ENCODE measurements around the gene MKI67.

MKI67 gene

DNA sequence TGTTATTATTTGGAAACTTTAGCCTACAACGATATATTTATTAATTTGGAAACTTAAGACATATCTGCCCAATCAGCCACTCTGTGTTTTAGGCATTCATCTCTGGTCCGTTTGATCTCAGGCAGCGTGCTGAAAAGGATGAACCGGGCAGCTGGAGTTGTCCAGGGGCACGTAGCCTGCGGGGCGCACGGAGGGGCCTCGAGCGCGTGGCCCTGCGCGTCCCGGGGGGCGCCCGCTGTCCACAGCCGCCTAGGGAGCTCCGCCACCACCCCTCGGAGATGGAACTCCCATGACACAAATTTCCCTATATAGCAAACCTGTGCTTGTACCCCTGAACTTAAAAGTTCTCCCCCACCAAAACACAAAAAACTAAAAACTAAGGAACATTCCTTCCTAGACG lies 24.3 kb upstream of the MKI67 start:
- H3K4me1 Mint-ChIP-seq, result peaks cover 38% of the 10 kb centered on the region
- no peaks in the 10 kb centered on the region for H3K36me3 Mint-ChIP-seq (ENCODE audit: low read depth)
- no peak for TF ChIP-seq CTCF (IDR thresholded peaks at IDR 0.05)
- H3K9me3 Mint-ChIP-seq, result no peaks in the 10 kb centered on the region
- DNase-seq, result no peak
- peaks cover 16% of the 10 kb centered on the region for H3K27me3 Mint-ChIP-seq (ENCODE audit: low read depth, poor library complexity)
- no peak overlapping the region for H3K27ac Mint-ChIP-seq
- H3K4me3 Mint-ChIP-seq, result peak overlapping the region; percentile 64

DNA sequence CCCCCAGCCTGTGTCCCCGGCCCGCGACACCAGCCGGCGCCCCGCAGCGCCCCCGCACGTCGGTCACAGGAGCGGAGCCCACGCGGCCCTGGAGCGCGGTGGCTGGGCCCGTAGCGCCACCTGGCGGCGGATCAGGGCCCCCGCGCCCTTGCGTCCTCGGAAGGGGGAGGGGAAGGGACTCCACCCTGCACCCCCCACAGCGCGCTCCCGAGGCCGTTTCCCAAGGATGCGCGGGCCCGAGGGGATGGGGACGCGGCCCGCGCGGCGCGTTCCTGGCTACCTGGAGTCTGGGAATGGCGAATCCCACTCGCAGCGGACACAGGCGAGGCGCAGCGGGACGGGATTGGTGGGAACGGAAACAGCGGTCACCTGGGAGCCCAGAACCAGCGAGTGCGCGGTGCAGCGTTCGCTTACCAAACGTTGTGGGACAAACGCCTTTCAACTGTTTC lies 23.8 kb upstream of the MKI67 start:
- peaks cover 21% of the 10 kb centered on the region for H3K27me3 Mint-ChIP-seq (ENCODE audit: low read depth, poor library complexity)
- H3K4me1 Mint-ChIP-seq, result peaks cover 38% of the 10 kb centered on the region
- H3K4me3 Mint-ChIP-seq, result peak overlapping the region; percentile 64
- DNase-seq, result peak; percentile 91
- H3K36me3 Mint-ChIP-seq (ENCODE audit: low read depth), result no peaks in the 10 kb centered on the region
- H3K9me3 Mint-ChIP-seq, result no peaks in the 10 kb centered on the region
- H3K27ac Mint-ChIP-seq, result no peak overlapping the region
- peak; percentile 71 for TF ChIP-seq CTCF (IDR thresholded peaks at IDR 0.05)

DNA sequence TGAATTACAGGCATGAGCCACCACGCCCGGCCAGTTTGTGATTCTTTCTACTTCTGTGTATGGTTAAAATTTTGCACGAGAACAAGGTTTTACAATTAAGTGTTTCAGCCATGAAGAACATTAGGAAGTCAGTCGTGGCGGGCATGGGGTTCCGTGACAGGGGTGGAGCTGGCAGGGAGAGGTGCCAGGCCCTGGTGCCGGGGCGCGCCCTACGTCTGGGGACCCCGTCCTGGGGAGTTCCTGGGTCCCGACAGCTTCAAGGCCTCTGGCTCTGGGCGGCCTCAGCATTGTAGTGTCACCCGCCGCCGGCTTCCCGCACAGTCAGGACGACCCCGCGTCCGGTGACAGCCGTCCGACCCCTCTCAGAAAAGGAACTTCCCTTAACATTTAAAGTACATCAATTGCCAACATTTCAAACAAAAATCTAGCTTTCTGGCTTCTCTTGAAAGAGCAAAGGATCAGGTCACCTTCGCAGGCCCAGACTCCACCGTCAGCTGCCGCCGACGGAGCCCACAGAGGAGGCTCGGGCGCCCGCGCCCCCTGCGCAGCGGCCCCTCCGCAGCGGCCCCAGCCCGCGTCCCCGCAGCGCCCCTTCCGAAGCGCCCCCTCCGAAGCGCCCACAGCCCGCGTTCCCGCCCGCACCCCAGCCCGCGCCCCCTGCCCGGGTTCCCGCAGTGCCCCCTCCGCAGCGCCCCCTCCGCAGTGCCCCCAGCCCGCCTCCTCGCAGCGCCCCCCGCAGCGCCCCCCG lies 23.2 kb upstream of the MKI67 start:
- DNase-seq, result no peak
- H3K4me3 Mint-ChIP-seq, result peak overlapping the region; percentile 75
- H3K27ac Mint-ChIP-seq, result no peak overlapping the region
- H3K27me3 Mint-ChIP-seq (ENCODE audit: low read depth, poor library complexity), result peaks cover 21% of the 10 kb centered on the region
- peaks cover 38% of the 10 kb centered on the region for H3K4me1 Mint-ChIP-seq
- TF ChIP-seq CTCF (IDR thresholded peaks at IDR 0.05), result no peak
- no peaks in the 10 kb centered on the region for H3K36me3 Mint-ChIP-seq (ENCODE audit: low read depth)
- no peaks in the 10 kb centered on the region for H3K9me3 Mint-ChIP-seq

DNA sequence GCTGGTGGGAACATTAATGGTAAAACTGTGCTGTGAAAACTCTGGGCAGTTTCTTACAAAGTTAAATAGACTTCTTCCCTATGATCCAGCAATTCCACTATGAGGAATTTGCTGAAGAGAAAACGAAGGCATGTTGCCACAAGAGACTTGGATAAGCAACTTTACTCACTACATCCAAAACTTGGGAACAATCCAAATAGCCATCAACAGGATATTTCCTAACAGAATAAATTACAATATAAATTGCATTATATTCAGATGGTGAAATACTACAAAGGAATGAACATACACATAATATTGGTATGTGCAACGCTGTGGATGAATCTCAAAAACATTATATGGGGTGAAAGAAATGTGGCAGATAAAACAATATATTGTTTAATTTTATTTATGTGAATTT lies 21.4 kb upstream of the MKI67 start:
- Mint-ChIP-seq H3K9me3 (no peaks in the 10 kb centered on the region), H3K27me3 (ENCODE audit: low read depth, poor library complexity) (peaks cover 23% of the 10 kb centered on the region), H3K36me3 (ENCODE audit: low read depth) (no peaks in the 10 kb centered on the region), H3K4me1 (peaks cover 33% of the 10 kb centered on the region), H3K4me3 (no peak overlapping the region), H3K27ac (no peak overlapping the region)
- no peak for TF ChIP-seq CTCF (IDR thresholded peaks at IDR 0.05)
- no peak for DNase-seq

DNA sequence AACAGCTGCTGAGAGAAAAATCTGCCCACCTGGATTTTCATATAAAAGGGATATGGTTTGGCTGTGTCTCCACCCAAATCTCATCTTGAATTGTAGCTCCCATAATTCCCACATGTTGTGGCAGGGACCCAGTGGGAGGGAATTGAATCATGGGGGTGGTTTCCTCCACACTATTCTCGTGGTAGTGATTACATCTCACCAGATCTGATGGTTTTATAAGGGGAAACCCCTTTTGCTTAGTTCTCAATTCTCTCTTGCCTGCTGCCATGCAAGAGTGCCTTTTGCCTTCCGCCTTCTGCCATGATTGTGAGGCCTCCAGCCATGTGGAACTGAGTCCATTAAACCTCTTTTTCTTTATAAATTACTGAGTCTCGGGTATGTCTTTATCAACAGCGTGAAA lies 20.8 kb upstream of the MKI67 start:
- Mint-ChIP-seq H3K4me3 (no peak overlapping the region), H3K9me3 (no peaks in the 10 kb centered on the region), H3K27me3 (ENCODE audit: low read depth, poor library complexity) (peaks cover 22% of the 10 kb centered on the region), H3K36me3 (ENCODE audit: low read depth) (no peaks in the 10 kb centered on the region), H3K27ac (no peak overlapping the region), H3K4me1 (peaks cover 27% of the 10 kb centered on the region)
- DNase-seq, result no peak
- TF ChIP-seq CTCF (IDR thresholded peaks at IDR 0.05), result no peak

- H3K9me3 Mint-ChIP-seq, result no peaks in the 10 kb centered on the region
- H3K4me1 Mint-ChIP-seq, result peaks cover 13% of the 10 kb centered on the region
- no peak overlapping the region for H3K27ac Mint-ChIP-seq
- H3K4me3 Mint-ChIP-seq, result no peak overlapping the region
- DNase-seq, result no peak
- TF ChIP-seq CTCF (IDR thresholded peaks at IDR 0.05), result no peak
- H3K27me3 Mint-ChIP-seq (ENCODE audit: low read depth, poor library complexity), result peaks cover 27% of the 10 kb centered on the region
- H3K36me3 Mint-ChIP-seq (ENCODE audit: low read depth), result no peaks in the 10 kb centered on the region
Observed at GRCh38 chr10:128144547-128144946, 18.3 kb upstream of the MKI67 start.

Measured in nephron progenitor cell (in vitro differentiated cells).